T-helper 2 cell treated with Interferon-gamma antibody and Interleukin-4, amounts not matched to agents 5 μg/mL and 100 μg/mL, for 36 hours (primary cell): ENCODE data around the gene GALNT17.

Source experiments
- DNase-seq: peaks from one replicate; pipeline ENCODE4 v3.0.0; 2021; ENCODE audit warnings: low spot score
- H3K27ac Mint-ChIP-seq: one replicate; pipeline ENCODE4 v1.8.0; 2021; ENCODE audit warnings: mild to moderate bottlenecking, mixed read lengths
- H3K27me3 Mint-ChIP-seq: one replicate; pipeline ENCODE4 v1.8.0; 2021; ENCODE audit warnings: low read depth, mixed read lengths
- H3K36me3 Mint-ChIP-seq: one replicate; pipeline ENCODE4 v1.8.0; 2021; ENCODE audit warnings: low read depth, mixed read lengths
- H3K4me1 Mint-ChIP-seq: one replicate; pipeline ENCODE4 v1.8.0; 2021; ENCODE audit warnings: low read depth, mixed read lengths
- H3K4me3 Mint-ChIP-seq: one replicate; pipeline ENCODE4 v1.8.0; 2022; ENCODE audit warnings: mild to moderate bottlenecking, moderate library complexity, mixed read lengths
- H3K9me3 Mint-ChIP-seq: one replicate; pipeline ENCODE4 v1.8.0; 2021; ENCODE audit warnings: mixed read lengths

GALNT17 gene

GRCh38 chr7:71661671-71662224, 529.8 kb downstream of the GALNT17 start:
- DNase-seq, result no peak
- peaks cover 44% of the 10 kb centered on the region for H3K9me3 Mint-ChIP-seq
- no peak overlapping the region for H3K27ac Mint-ChIP-seq
- H3K36me3 Mint-ChIP-seq, result no peaks in the 10 kb centered on the region
- no peaks in the 10 kb centered on the region for H3K4me1 Mint-ChIP-seq
- no peak overlapping the region for H3K4me3 Mint-ChIP-seq
- no peaks in the 10 kb centered on the region for H3K27me3 Mint-ChIP-seq

GRCh38 chr7:71665716-71666115, 533.8 kb downstream of the GALNT17 start:
- H3K9me3 Mint-ChIP-seq, result peaks cover 45% of the 10 kb centered on the region
- H3K4me3 Mint-ChIP-seq, result no peak overlapping the region
- no peaks in the 10 kb centered on the region for H3K4me1 Mint-ChIP-seq
- no peak overlapping the region for H3K27ac Mint-ChIP-seq
- H3K36me3 Mint-ChIP-seq, result no peaks in the 10 kb centered on the region
- DNase-seq, result no peak
- no peaks in the 10 kb centered on the region for H3K27me3 Mint-ChIP-seq

GRCh38 chr7:71668572-71668971, 536.6 kb downstream of the GALNT17 start:
- no peaks in the 10 kb centered on the region for H3K36me3 Mint-ChIP-seq
- H3K4me3 Mint-ChIP-seq, result no peak overlapping the region
- H3K4me1 Mint-ChIP-seq, result no peaks in the 10 kb centered on the region
- peaks cover 35% of the 10 kb centered on the region for H3K9me3 Mint-ChIP-seq
- no peak for DNase-seq
- H3K27ac Mint-ChIP-seq, result no peak overlapping the region
- no peaks in the 10 kb centered on the region for H3K27me3 Mint-ChIP-seq

GRCh38 chr7:71679480-71679879, 547.5 kb downstream of the GALNT17 start:
- H3K4me1 Mint-ChIP-seq, result no peaks in the 10 kb centered on the region
- H3K4me3 Mint-ChIP-seq, result no peak overlapping the region
- no peaks in the 10 kb centered on the region for H3K36me3 Mint-ChIP-seq
- no peaks in the 10 kb centered on the region for H3K27me3 Mint-ChIP-seq
- H3K27ac Mint-ChIP-seq, result no peak overlapping the region
- peaks cover 11% of the 10 kb centered on the region for H3K9me3 Mint-ChIP-seq
- no peak for DNase-seq

- Mint-ChIP-seq H3K4me3 (no peak overlapping the region), H3K27ac (no peak overlapping the region), H3K9me3 (peaks cover 12% of the 10 kb centered on the region), H3K4me1 (no peaks in the 10 kb centered on the region), H3K27me3 (no peaks in the 10 kb centered on the region), H3K36me3 (no peaks in the 10 kb centered on the region)
- no peak for DNase-seq
Observed at GRCh38 chr7:71682181-71682580, 550.2 kb downstream of the GALNT17 start.

GRCh38 chr7:71682841-71683781, 551.2 kb downstream of the GALNT17 start:
- Mint-ChIP-seq H3K27me3 (no peaks in the 10 kb centered on the region), H3K4me3 (no peak overlapping the region), H3K4me1 (no peaks in the 10 kb centered on the region), H3K9me3 (peaks cover 14% of the 10 kb centered on the region), H3K27ac (no peak overlapping the region), H3K36me3 (no peaks in the 10 kb centered on the region)
- DNase-seq, result no peak

GRCh38 chr7:71687286-71687685, 555.3 kb downstream of the GALNT17 start:
- no peak for DNase-seq
- Mint-ChIP-seq H3K27me3 (no peaks in the 10 kb centered on the region), H3K36me3 (no peaks in the 10 kb centered on the region), H3K27ac (no peak overlapping the region), H3K9me3 (peaks cover 26% of the 10 kb centered on the region), H3K4me1 (no peaks in the 10 kb centered on the region), H3K4me3 (no peak overlapping the region)

GRCh38 chr7:71687831-71688599, 556.1 kb downstream of the GALNT17 start:
- Mint-ChIP-seq H3K27me3 (no peaks in the 10 kb centered on the region), H3K9me3 (peaks cover 26% of the 10 kb centered on the region), H3K4me3 (no peak overlapping the region), H3K27ac (no peak overlapping the region), H3K4me1 (no peaks in the 10 kb centered on the region), H3K36me3 (no peaks in the 10 kb centered on the region)
- no peak for DNase-seq

- Mint-ChIP-seq H3K4me1 (no peaks in the 10 kb centered on the region), H3K27ac (no peak overlapping the region), H3K36me3 (no peaks in the 10 kb centered on the region), H3K27me3 (no peaks in the 10 kb centered on the region), H3K9me3 (peaks cover 37% of the 10 kb centered on the region), H3K4me3 (no peak overlapping the region)
- DNase-seq, result no peak
Observed at GRCh38 chr7:71691538-71691937, 559.6 kb downstream of the GALNT17 start.

GRCh38 chr7:71694665-71695064, 562.7 kb downstream of the GALNT17 start:
- Mint-ChIP-seq H3K36me3 (no peaks in the 10 kb centered on the region), H3K4me3 (no peak overlapping the region), H3K27me3 (no peaks in the 10 kb centered on the region), H3K9me3 (peaks cover 33% of the 10 kb centered on the region), H3K4me1 (no peaks in the 10 kb centered on the region), H3K27ac (no peak overlapping the region)
- no peak for DNase-seq

GRCh38 chr7:71695186-71695585, 563.2 kb downstream of the GALNT17 start:
- Mint-ChIP-seq H3K4me1 (no peaks in the 10 kb centered on the region), H3K9me3 (peaks cover 33% of the 10 kb centered on the region), H3K36me3 (no peaks in the 10 kb centered on the region), H3K27ac (no peak overlapping the region), H3K27me3 (no peaks in the 10 kb centered on the region), H3K4me3 (no peak overlapping the region)
- no peak for DNase-seq

GRCh38 chr7:71696511-71696910, 564.6 kb downstream of the GALNT17 start:
- no peaks in the 10 kb centered on the region for H3K27me3 Mint-ChIP-seq
- no peak overlapping the region for H3K4me3 Mint-ChIP-seq
- peaks cover 38% of the 10 kb centered on the region for H3K9me3 Mint-ChIP-seq
- DNase-seq, result no peak
- H3K36me3 Mint-ChIP-seq, result no peaks in the 10 kb centered on the region
- no peaks in the 10 kb centered on the region for H3K4me1 Mint-ChIP-seq
- H3K27ac Mint-ChIP-seq, result no peak overlapping the region

- H3K27me3 Mint-ChIP-seq, result no peaks in the 10 kb centered on the region
Observed at GRCh38 chr7:71697400-71697799, 565.5 kb downstream of the GALNT17 start.

GRCh38 chr7:71705217-71705616, 573.3 kb downstream of the GALNT17 start:
- no peak overlapping the region for H3K27ac Mint-ChIP-seq
- no peak for DNase-seq

More at GRCh38 chr7:71697400-71697799, 565.5 kb downstream of the GALNT17 start:
- DNase-seq, result no peak
- Mint-ChIP-seq H3K27ac (no peak overlapping the region), H3K4me3 (no peak overlapping the region), H3K9me3 (peaks cover 42% of the 10 kb centered on the region), H3K4me1 (no peaks in the 10 kb centered on the region), H3K36me3 (no peaks in the 10 kb centered on the region)

More at GRCh38 chr7:71705217-71705616, 573.3 kb downstream of the GALNT17 start:
- no peaks in the 10 kb centered on the region for H3K4me1 Mint-ChIP-seq
- no peak overlapping the region for H3K4me3 Mint-ChIP-seq
- H3K9me3 Mint-ChIP-seq, result peaks cover 47% of the 10 kb centered on the region
- no peaks in the 10 kb centered on the region for H3K27me3 Mint-ChIP-seq
- no peaks in the 10 kb centered on the region for H3K36me3 Mint-ChIP-seq
